Upper lobe of left lung (tissue), 4 donors: Measurements from ENCODE around the gene FLNB.

Experiments used
- CTCF ChIP-seq, 6 experiments: fragments of 450-650 bp in 4 of 6; fragments of 200-600 bp in 2 of 6; sonication (generic) in 2 of 6; IDR thresholded peaks; one replicate each; pipeline ENCODE4 v1.5.1; 2016 to 2019; ENCODE audit warnings: antibody characterized with exemption in 6 of 6
- POLR2A ChIP-seq, 4 donors: fragments of 450-650 bp; IDR thresholded peaks; one replicate each; pipeline ENCODE4 v1.5.1; 2016 to 2017; ENCODE audit warnings: antibody characterized with exemption in 4 of 4, mild to moderate bottlenecking in 2 of 4
- POLR2AphosphoS5 ChIP-seq, 2 donors: sonication (generic); formaldehyde crosslinking; IDR thresholded peaks; one replicate each; pipeline ENCODE4 v1.5.1; 2017; ENCODE audit warnings: antibody characterized with exemption in 2 of 2

GRCh38 chr3:58064923-58065638 lies 56.9 kb downstream of the FLNB start:
- no peak for TF ChIP-seq CTCF (IDR thresholded peaks at IDR 0.05)
- no peak for TF ChIP-seq POLR2A (IDR thresholded peaks at IDR 0.05)
- TF ChIP-seq POLR2AphosphoS5 (IDR thresholded peaks at IDR 0.05), result no peak
